Heart right ventricle (tissue), 16 donors: ENCODE results near the gene NUP210. TPM values are rescaled to one million over a fixed set of nuclear protein-coding genes. Genes with fewer than 3 reads are reported as not detected.
A peak's percentile ranks its signal among the peaks of the same experiment; 100 is the strongest.

ENCODE experiments used
- ATAC-seq, 8 donors: fragments of 200-7000 bp; cut with Tn5 transposase; one replicate each; pipeline ENCODE4 v1.9.1; 2020; ENCODE audit warnings: mild to moderate bottlenecking in 8 of 8, moderate library complexity in 8 of 8, moderate number of reproducible peaks in 1 of 8
- DNase-seq, 2 donors: peaks; one replicate each; pipeline ENCODE4 v3.0.0-alpha.2; 2020
- H3K27ac ChIP-seq, 10 donors: fragments of 200-600 bp; sonication (generic) in 2 of 10; one replicate each; pipeline versions ENCODE4 v1.5.0 to v1.8.0; 2020 to 2022; ENCODE audit warnings: mild to moderate bottlenecking in 3 of 10
- H3K27me3 ChIP-seq, 7 donors: fragments of 200-600 bp; one replicate each; pipeline ENCODE4 v1.8.0; 2021 to 2022; ENCODE audit warnings: mild to moderate bottlenecking in 2 of 7
- H3K36me3 ChIP-seq, 9 donors: fragments of 200-600 bp; sonication (generic) in 1 of 9; one replicate each; pipeline versions ENCODE4 v1.5.0 to v1.8.0; 2020 to 2022; ENCODE audit warnings: mild to moderate bottlenecking in 2 of 9
- H3K4me1 ChIP-seq, 9 donors: fragments of 200-600 bp; sonication (generic) in 1 of 9; one replicate each; pipeline versions ENCODE4 v1.5.0 to v1.8.0; 2020 to 2022; ENCODE audit warnings: mild to moderate bottlenecking in 4 of 9
- H3K4me3 ChIP-seq, 10 donors: fragments of 200-600 bp; sonication (generic) in 2 of 10; one replicate each; pipeline versions ENCODE4 v1.5.0 to v1.8.0; 2020 to 2022; ENCODE audit warnings: mild to moderate bottlenecking in 7 of 10, moderate library complexity in 2 of 10
- H3K9me3 ChIP-seq, 11 donors: fragments of 200-600 bp in 10 of 11; sonication (generic) in 2 of 11; one replicate each; pipeline versions ENCODE4 v1.5.0 to v1.8.0; 2013 to 2022; ENCODE audit warnings: mild to moderate bottlenecking in 2 of 11, control low read depth in 1 of 11, moderate library complexity in 1 of 11
- CTCF ChIP-seq, 9 donors: fragments of 200-600 bp; sonication (generic) in 2 of 9; IDR thresholded peaks; one replicate each; pipeline versions ENCODE4 v1.5.0 to v1.8.0; 2021 to 2022; ENCODE audit warnings: antibody characterized with exemption in 9 of 9, mild to moderate bottlenecking in 5 of 9, moderate library complexity in 1 of 9
- WGBS, 2 donors: extraction: QIAGEN DNeasy Blood & Tissue Kit; methylation state at CpG; one replicate each; pipeline ENCODE4 v1.1.7; 2013; ENCODE audit warnings: inconsistent platforms in 1 of 2; 5-methylcytosine and 5-hydroxymethylcytosine counted together
- intact Hi-C, 10 donors: fragments of 100-400 bp; cut with DNase I; formaldehyde crosslinking; loops; one replicate each; pipeline versions ENCODE4 v1.11.1 to v1.14.2; 2022
- polyA plus RNA-seq, 2 donors: library from polyadenylated mRNA; stranded (reverse); fragments of 200-250 nt; gene quantifications; one replicate each; pipeline ENCODE4 v1.2.3, GENCODE V29; 2013
- total RNA-seq, 10 donors: library from RNA; stranded (reverse); fragmentation: NEBNext Ultra II Directional in 3 of 10; extraction: Animal tissue kit (Norgen Biotek cat#: 25700) in 3 of 10; gene quantifications; one replicate each; pipeline versions ENCODE4 v1.2.1 to v1.2.4, GENCODE V29; 2021 to 2023
- donor health status: Arrhythmogenic right ventricular cardiomyopathy.
- donor health status: ischemic (EF 13 %, LVEDD 7.1; RV severe dilation, severe dysfunction).
- donor health status: healthy with polysubstance abuse.
- donor health status: DM: no; HTN: yes; CAD: no.
- donor health status: DM: no; HTN: no; CAD: no.
- donor health status: ischemic (EF 25% LVEDD 6.9; RV normal size, moderate dysfunction).
- donor health status: ischemic (EF 25% LVEDD 5.7; RV mildly dilated, moderate dysfunction).
- donor health status: healthy.
- donor health status: DM: yes; HTN: yes; CAD: no.
- donor health status: Ischemic cardiomyopathy.
- donor health status: ischemic (EF 35%, LVEDD 5.7; RV mildly dilated, moderate dysfunction).
- donor health status: nonischemic (EF 11% LVEDD 7.7; RV severe dilation, severe dysfunction).
- donor health status: DM: yes; HTN: yes; CAD: no.
- donor health status: PGD.
- donor health status: ischemic (EF 29% LVEDD 5.4; RV normal size, mild dysfunction).
- donor health status: nonischemic (EF 23%, LVEDD 6.1; RV moderate dilation, normal function).

NUP210 gene
- total and polyA plus RNA-seq, 12 donors: 0.84 to 7.2 (median 2.5) TPM

GRCh38 chr3:13417166-13417947 is 2.8 kb downstream of the NUP210 start:
- Histone ChIP-seq H3K9me3 (no peaks in the 10 kb centered on the region), H3K27me3 (peaks cover 0 to 31% (median 17%) of the 10 kb centered on the region in 7 donors), H3K36me3 (no peaks in the 10 kb centered on the region), H3K27ac (peak overlapping the region in 1 of 10 donors; percentile 83), H3K4me3 (no peak overlapping the region), H3K4me1 (peaks cover 0 to 71% (median 7%) of the 10 kb centered on the region in 9 donors)
- 77 to 78% methylated on average over 6 of the region's 6 CpGs for WGBS, 2 donors
- no peak for TF ChIP-seq CTCF (IDR thresholded peaks at IDR 0.05)
- no peak for ATAC-seq
- intact Hi-C loops: no loop called here
- no peak for DNase-seq

GRCh38 chr3:13415997-13416793 is 3.9 kb downstream of the NUP210 start:
- no peak for DNase-seq
- H3K9me3 ChIP-seq: no peaks in the 10 kb centered on the region
- H3K36me3 ChIP-seq: no peaks in the 10 kb centered on the region
- TF ChIP-seq CTCF (IDR thresholded peaks at IDR 0.05): peak in 2 of 9 donors; percentile 10 to 15
- H3K4me3 ChIP-seq: no peak overlapping the region
- WGBS, 2 donors: 76 to 79% methylated on average over 9 of the region's 9 CpGs
- peak overlapping the region in 1 of 10 donors; percentile 83 for H3K27ac ChIP-seq
- no peak for ATAC-seq
- intact Hi-C loops: no loop called here
- peaks cover 0 to 69% (median 7%) of the 10 kb centered on the region in 9 donors for H3K4me1 ChIP-seq
- H3K27me3 ChIP-seq: peaks cover 0 to 31% (median 17%) of the 10 kb centered on the region in 7 donors

- DNase-seq (no peak), ATAC-seq (no peak)
- peak overlapping the region in 1 of 10 donors; percentile 83 for H3K27ac ChIP-seq
- H3K9me3 ChIP-seq: no peaks in the 10 kb centered on the region
- no peaks in the 10 kb centered on the region for H3K36me3 ChIP-seq
- intact Hi-C loops: no loop called here
- H3K4me3 ChIP-seq: no peak overlapping the region
- no peak for TF ChIP-seq CTCF (IDR thresholded peaks at IDR 0.05)
- 88 to 95% methylated on average over 15 of the region's 15 CpGs for WGBS, 2 donors
- peaks cover 0 to 31% (median 17%) of the 10 kb centered on the region in 7 donors for H3K27me3 ChIP-seq
- peaks cover 0 to 62% (median 7%) of the 10 kb centered on the region in 9 donors for H3K4me1 ChIP-seq
Measured at GRCh38 chr3:13415236-13415986, 4.7 kb downstream of the NUP210 start.
